Measurements from ENCODE around the gene PNPLA2.

Gene PNPLA2

GRCh38 chr11:855796-856195, 37.1 kb downstream of the PNPLA2 start:
- no peak for DNase-seq (ENCODE audit: low read depth in 1 of 2, low spot score in 1 of 2)

- no peak for DNase-seq (ENCODE audit: low read depth in 1 of 2, low spot score in 1 of 2)
Measured at GRCh38 chr11:856397-856796, 37.7 kb downstream of the PNPLA2 start.

GRCh38 chr11:858053-858761, 39.5 kb downstream of the PNPLA2 start:
- DNase-seq (ENCODE audit: low read depth in 1 of 2, low spot score in 1 of 2): no peak

- DNase-seq (ENCODE audit: low read depth in 1 of 2, low spot score in 1 of 2): no peak
Measured at GRCh38 chr11:858762-859339, 40.1 kb downstream of the PNPLA2 start.

GRCh38 chr11:859394-860131, 40.8 kb downstream of the PNPLA2 start:
- no peak for DNase-seq (ENCODE audit: low read depth in 1 of 2, low spot score in 1 of 2)

GRCh38 chr11:860234-861104, 41.8 kb downstream of the PNPLA2 start:
- no peak for DNase-seq (ENCODE audit: low read depth in 1 of 2, low spot score in 1 of 2)

- DNase-seq (ENCODE audit: low read depth in 1 of 2, low spot score in 1 of 2): no peak
Measured at GRCh38 chr11:861105-861479, 42.4 kb downstream of the PNPLA2 start.

- no peak for DNase-seq (ENCODE audit: low read depth in 1 of 2, low spot score in 1 of 2)
Measured at GRCh38 chr11:862081-862661, 43.5 kb downstream of the PNPLA2 start.

GRCh38 chr11:862696-863022, 43.9 kb downstream of the PNPLA2 start:
- DNase-seq (ENCODE audit: low read depth in 1 of 2, low spot score in 1 of 2): no peak

GRCh38 chr11:863023-863909, 44.6 kb downstream of the PNPLA2 start:
- no peak for DNase-seq (ENCODE audit: low read depth in 1 of 2, low spot score in 1 of 2)

GRCh38 chr11:863910-864827, 45.5 kb downstream of the PNPLA2 start:
- DNase-seq (ENCODE audit: low read depth in 1 of 2, low spot score in 1 of 2): no peak

GRCh38 chr11:864898-865297, 46.2 kb downstream of the PNPLA2 start:
- DNase-seq (ENCODE audit: low read depth in 1 of 2, low spot score in 1 of 2): no peak

- no peak for DNase-seq (ENCODE audit: low read depth in 1 of 2, low spot score in 1 of 2)
Measured at GRCh38 chr11:865462-866430, 47.0 kb downstream of the PNPLA2 start.

- no peak for DNase-seq (ENCODE audit: low read depth in 1 of 2, low spot score in 1 of 2)
Measured at GRCh38 chr11:866481-866880, 47.8 kb downstream of the PNPLA2 start.

- no peak for DNase-seq (ENCODE audit: low read depth in 1 of 2, low spot score in 1 of 2)
Measured at GRCh38 chr11:867856-868358, 49.2 kb downstream of the PNPLA2 start.

GRCh38 chr11:868394-868793, 49.7 kb downstream of the PNPLA2 start:
- DNase-seq (ENCODE audit: low read depth in 1 of 2, low spot score in 1 of 2): no peak

GRCh38 chr11:868802-869201, 50.1 kb downstream of the PNPLA2 start:
- no peak for DNase-seq (ENCODE audit: low read depth in 1 of 2, low spot score in 1 of 2)

Measured in stimulated activated CD4-positive, alpha-beta T cell treated with anti-CD3 and anti-CD28 coated beads, Interleukin-15, amount 100 ng/mL, for 1 hour (primary cell).